ENCODE data around the gene ASB8. TPM values are rescaled to one million over a fixed set of nuclear protein-coding genes. Genes with fewer than 3 reads are reported as not detected.

Gene ASB8
- total RNA-seq, 1 donor from 2014 or later: 24.8 TPM

GRCh38 chr12:48151103-48151771 lies 6.1 kb downstream of the ASB8 start:
- TF ChIP-seq CTCF (IDR thresholded peaks at IDR 0.05; ENCODE audit: unreplicated experiment): no peak
- Mint-ChIP-seq H3K36me3 (peaks cover 17% of the 10 kb centered on the region), H3K4me1 (peaks cover 2% of the 10 kb centered on the region)

DNA sequence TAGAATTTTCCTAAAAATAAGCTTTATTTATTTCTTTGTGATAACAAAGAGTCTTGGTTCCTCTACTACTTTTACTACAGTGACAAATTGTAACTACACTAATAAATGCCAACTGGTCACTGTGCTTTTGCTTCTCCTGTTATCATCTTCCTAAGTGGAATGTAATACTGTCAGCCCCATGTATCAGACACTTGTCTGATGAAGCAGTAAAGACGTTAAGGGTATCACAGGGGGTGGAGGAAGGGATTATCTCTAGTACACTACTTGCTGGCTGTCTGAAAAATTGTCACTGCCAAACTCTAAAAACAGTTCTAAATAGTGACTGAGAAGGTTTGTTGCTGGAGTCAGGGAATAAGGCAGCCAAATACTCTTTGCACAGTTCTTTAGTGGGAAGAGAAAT lies 11.3 kb downstream of the ASB8 start:
- Mint-ChIP-seq H3K4me3 (no peak overlapping the region), H3K36me3 (peaks cover 43% of the 10 kb centered on the region), H3K27me3 (ENCODE audit: low read depth) (no peaks in the 10 kb centered on the region), H3K27ac (no peak overlapping the region), H3K9me3 (no peaks in the 10 kb centered on the region), H3K4me1 (no peaks in the 10 kb centered on the region)
- DNase-seq (ENCODE audit: low spot score in 2 of 2, unreplicated experiment in 2 of 2): no peak
- no peak for TF ChIP-seq CTCF (IDR thresholded peaks at IDR 0.05; ENCODE audit: unreplicated experiment)

More at GRCh38 chr12:48151103-48151771, 6.1 kb downstream of the ASB8 start:
- Mint-ChIP-seq H3K4me3 (no peak overlapping the region), H3K9me3 (no peaks in the 10 kb centered on the region), H3K27ac (no peak overlapping the region), H3K27me3 (ENCODE audit: low read depth) (no peaks in the 10 kb centered on the region)
- DNase-seq (ENCODE audit: low spot score in 2 of 2, unreplicated experiment in 2 of 2): no peak

- Mint-ChIP-seq H3K4me3 (no peak overlapping the region), H3K9me3 (no peaks in the 10 kb centered on the region), H3K27me3 (ENCODE audit: low read depth) (no peaks in the 10 kb centered on the region), H3K4me1 (no peaks in the 10 kb centered on the region), H3K27ac (no peak overlapping the region), H3K36me3 (peaks cover 41% of the 10 kb centered on the region)
- no peak for TF ChIP-seq CTCF (IDR thresholded peaks at IDR 0.05; ENCODE audit: unreplicated experiment)
- no peak for DNase-seq (ENCODE audit: low spot score in 2 of 2, unreplicated experiment in 2 of 2)
These were observed 13.4 kb downstream of the ASB8 start for GRCh38 chr12:48143898-48144297.

GRCh38 chr12:48142818-48143674 lies 14.3 kb downstream of the ASB8 start:
- H3K27me3 Mint-ChIP-seq (ENCODE audit: low read depth): no peaks in the 10 kb centered on the region

GRCh38 chr12:48135027-48135426 lies 22.3 kb downstream of the ASB8 start:
- no peaks in the 10 kb centered on the region for H3K9me3 Mint-ChIP-seq
- no peaks in the 10 kb centered on the region for H3K27me3 Mint-ChIP-seq (ENCODE audit: low read depth)
- H3K4me1 Mint-ChIP-seq: no peaks in the 10 kb centered on the region
- no peak overlapping the region for H3K4me3 Mint-ChIP-seq
- peaks cover 53% of the 10 kb centered on the region for H3K36me3 Mint-ChIP-seq
- TF ChIP-seq CTCF (IDR thresholded peaks at IDR 0.05; ENCODE audit: unreplicated experiment): no peak
- no peak for DNase-seq (ENCODE audit: low spot score in 2 of 2, unreplicated experiment in 2 of 2)
- H3K27ac Mint-ChIP-seq: no peak overlapping the region

More at GRCh38 chr12:48142818-48143674, 14.3 kb downstream of the ASB8 start:
- Mint-ChIP-seq H3K27ac (peak overlapping the region; percentile 16), H3K9me3 (no peaks in the 10 kb centered on the region), H3K4me3 (no peak overlapping the region), H3K36me3 (peaks cover 41% of the 10 kb centered on the region), H3K4me1 (no peaks in the 10 kb centered on the region)
- no peak for TF ChIP-seq CTCF (IDR thresholded peaks at IDR 0.05; ENCODE audit: unreplicated experiment)
- DNase-seq (ENCODE audit: low spot score in 2 of 2, unreplicated experiment in 2 of 2): no peak

Measured in mesothelial cell of epicardium (in vitro differentiated cells).